ENCODE data around the gene UBAP1.
"Not testable (repeated sequence)": the region's sequence is repeated elsewhere in the genome, so short reads cannot be mapped to it uniquely, and the experiment has no call there.

The UBAP1 gene

DNA sequence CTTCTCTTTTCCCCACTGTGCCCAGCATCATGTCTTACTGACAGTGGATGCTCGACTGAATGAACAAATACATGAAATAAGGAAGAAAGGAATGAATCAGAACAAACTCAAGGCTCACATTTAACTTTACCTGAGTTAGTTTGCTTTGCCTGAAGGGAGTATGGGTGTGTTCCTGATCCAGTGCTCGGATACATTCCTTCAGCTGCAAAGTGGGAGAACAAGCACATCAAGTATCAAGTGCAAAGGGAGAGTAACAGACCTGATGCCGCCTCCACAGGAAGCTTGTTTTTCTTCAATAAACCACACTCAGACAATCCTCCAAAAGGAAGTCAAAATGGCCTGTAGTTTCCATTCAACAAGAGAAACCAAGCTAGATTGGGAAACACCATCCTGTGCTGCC lies 84.1 kb downstream of the UBAP1 start:
- no peak for DNase-seq (ENCODE audit: low read depth)

DNA sequence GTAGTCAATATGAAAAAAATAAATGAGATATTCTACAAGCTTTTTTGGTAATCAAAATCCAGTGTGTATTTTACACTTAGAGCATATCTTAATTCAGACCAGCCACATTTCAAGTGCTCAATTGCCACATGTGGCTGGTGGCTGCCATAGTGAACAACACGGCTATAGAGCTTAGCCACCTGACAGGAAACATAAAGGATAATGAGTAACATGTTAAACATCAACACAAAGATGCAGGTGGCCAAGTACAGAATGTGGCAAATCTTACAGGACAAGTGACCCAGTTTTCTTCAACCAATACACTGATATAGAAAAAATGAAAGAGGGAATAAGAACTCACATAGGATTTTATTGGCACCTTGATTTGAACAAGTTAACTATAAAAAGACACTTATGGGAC lies 88.8 kb downstream of the UBAP1 start:
- DNase-seq (ENCODE audit: low read depth) = no peak

DNA sequence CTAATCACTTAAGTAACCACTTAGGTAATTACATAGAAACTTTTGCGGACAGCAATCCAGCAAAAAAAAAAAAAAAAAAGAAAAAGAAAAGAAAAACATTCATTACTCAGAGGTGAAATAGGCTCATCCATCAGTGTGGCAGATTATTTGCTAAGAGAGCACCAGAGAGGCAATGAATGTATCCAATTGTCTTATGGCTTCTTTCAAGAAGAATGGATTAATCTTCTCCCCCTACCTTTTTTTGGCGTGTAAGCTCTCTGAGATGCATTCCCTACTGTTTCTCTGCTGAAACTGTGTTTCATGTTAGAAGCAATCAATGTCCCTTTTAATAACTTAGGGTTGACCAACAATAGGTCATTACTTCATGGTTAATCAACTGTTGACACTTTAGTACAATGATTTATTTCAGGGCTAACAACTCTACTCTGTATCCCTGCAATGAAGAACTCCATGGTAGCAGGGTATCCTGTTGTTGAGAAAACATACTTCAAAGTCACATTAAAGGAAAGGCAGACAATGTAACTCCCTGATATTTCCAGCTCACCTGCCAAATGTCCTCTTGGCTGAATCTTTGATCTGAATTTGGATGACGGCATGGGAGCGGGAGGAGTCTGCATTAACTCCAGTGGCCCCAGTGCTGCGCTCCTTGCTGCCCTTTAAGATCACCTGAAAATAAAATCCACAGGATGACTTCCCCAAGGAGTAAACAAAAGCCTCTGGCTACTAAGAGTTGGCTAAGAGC lies 92.6 kb downstream of the UBAP1 start:
- no peak for DNase-seq (ENCODE audit: low read depth)

DNA sequence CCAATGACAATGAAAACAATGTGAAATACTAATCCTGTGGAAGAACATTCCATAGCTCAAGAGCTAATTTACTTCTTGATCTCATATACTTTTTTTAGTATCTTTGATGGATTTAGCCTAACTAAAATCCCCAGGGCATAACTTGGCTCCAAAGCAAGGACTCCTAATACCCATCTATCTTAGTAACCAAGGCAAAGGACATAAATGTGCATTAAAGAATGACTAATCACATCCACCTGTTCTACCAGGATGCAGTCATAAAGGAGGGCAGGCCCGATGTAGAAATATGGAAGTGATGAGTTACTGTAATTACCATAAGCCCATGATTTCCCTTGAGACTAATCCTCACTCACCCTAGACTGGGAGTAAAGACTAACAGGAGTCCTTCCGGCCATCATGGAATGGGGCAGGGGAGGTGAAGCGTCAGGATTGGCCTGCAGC lies 93.3 kb downstream of the UBAP1 start:
- DNase-seq (ENCODE audit: low read depth) = no peak

DNA sequence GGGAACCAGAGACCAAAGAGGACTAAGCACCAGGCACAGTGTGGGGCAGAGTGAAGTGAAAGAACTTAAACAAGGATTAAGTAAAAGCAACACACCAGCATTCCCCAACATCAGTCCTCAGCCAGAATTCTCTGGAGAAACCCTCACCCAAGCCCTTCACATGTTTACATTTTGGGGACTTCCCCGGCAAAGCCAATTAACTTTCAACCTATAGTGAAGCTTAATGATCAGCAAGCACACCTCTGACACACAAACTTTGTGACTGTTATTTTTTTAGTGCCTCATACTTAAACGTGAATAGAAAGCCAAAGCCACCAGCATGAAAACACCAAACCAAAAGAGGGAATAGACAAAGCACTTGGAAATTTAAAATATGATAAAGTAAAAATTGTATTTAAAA lies 94.7 kb downstream of the UBAP1 start:
- not testable (repeated sequence) for DNase-seq (ENCODE audit: low read depth)

DNA sequence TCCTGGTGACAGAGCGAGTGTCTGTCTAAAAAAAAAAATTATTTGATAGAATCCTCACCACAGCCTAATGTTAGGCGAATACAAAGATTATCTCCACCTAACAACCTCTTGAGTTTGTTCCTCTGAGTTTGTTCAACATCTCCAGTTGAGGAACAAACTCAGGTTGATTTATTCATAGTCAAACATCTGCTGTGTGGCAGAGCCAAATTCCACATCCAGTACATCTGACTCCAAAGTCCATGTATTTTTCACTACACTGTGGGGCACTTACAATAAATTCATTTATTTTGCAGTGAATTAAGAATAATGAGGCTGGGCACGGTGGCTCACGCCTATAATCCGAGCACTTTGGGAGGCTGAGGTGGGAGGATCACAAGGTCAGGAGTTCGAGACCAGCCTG lies 97.0 kb downstream of the UBAP1 start:
- no peak for DNase-seq (ENCODE audit: low read depth)

DNA sequence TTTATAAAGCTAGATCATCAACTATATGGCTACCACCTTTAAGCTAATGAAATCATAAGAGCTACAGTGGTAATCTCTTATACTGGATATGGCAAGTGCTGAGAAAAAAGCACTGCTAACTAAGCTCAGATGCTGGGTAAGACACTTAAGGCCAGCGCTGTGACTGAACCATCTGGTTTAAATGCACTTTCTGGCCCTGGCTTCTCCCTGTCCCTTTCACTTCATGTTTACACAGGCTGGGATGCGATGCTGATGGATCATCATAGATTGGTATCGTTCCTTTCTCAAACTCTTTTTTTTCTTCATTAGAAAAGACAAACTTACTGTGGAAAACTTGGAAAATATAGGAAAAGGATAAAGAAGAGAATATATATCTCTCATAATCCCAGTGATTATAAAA lies 97.9 kb downstream of the UBAP1 start:
- DNase-seq (ENCODE audit: low read depth) = no peak

DNA sequence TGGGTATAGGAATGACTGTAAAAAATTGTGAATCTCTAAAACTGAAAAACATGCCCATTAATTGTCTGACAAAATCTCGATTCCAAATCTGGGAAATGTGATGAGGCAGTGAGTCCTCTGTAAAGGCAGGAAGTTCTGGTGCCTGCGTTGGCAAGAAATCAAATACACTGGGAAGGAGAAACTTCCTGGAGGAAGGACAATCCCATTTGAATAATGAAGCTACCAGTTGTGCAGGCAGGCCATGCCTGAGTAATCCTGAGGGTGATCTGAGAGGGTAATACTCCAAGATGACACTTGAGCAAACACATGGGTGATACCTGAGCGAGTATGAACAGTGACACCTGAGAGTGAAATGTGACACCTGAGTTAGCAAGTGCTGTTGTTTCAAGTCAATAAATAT lies 100.6 kb downstream of the UBAP1 start:
- DNase-seq (ENCODE audit: low read depth) = no peak

DNA sequence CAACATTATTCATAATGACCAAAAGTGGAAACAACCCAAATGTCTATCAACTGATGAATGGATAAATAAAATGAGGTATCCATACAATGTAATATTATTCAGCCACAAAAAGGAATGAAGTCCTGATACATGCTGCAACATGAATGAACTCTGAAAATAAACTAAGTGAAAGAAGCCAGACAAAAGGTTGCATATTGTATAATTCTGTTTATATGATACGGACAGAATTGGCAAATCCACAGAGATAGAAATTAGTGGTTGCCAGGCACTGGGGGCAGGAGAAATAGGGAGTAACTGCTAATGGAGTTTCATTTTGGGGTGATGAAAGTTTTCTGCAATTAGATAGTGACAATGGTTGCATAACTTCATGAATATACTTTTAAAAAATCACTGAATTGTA lies 103.3 kb downstream of the UBAP1 start:
- no peak for DNase-seq (ENCODE audit: low read depth)

DNA sequence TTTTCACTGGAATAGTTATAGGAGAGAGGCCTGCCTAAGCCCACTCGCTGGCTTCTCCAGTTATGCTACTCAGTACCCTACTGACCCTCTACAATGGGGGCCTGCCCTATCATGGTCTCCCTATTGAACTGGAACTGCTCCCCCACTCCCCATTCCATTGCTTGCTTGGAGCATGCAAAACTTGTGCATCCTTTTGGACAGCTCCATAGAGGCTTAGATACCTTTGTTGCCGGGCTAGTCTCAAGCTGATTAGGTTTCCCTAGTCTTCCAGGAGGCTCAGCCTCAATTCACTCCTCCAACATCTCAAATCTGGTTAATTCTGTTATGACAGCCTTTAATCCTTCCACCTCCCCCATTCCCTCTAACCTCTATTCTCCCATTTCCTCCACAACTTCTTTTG lies 110.3 kb downstream of the UBAP1 start:
- no peak for DNase-seq (ENCODE audit: low read depth)

DNA sequence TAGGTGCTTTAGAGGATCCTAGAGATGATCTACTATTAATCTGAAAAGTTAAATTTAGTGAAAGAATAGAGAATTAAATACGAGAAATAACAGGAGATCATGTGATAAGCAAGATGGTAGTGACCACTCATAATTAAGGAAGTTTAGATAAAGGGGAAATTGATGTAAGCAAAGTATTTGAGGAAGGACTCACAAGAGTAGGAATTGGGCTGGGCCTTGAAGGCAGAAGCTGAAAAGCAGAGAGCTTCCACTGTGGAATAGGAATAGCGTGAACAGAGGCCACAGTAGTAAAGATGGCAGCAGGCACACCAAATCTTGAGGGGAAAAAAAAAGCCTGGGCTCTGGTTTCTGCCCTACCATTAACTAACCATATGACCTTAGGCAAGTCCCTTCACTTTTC lies 112.2 kb downstream of the UBAP1 start:
- no peak for DNase-seq (ENCODE audit: low read depth)

DNA sequence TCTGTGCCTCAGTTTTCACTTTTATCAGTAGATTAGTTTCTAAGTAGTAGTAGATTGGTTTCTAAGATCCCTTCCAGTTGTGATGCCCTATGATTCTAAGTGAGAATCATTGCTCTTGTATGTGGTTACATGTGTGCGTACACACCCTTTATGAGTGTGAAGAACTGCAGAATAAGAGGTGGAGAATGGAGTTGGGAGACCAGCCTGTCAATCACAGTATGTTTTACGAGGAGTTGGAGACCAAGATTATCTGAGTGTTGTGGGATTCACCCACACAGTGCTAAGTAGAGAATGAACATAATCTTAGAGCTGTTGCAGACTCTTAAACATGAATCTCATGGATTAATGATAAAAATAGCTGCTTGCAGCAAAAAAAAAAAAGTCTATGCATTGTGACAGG lies 112.6 kb downstream of the UBAP1 start:
- DNase-seq (ENCODE audit: low read depth) = no peak

DNA sequence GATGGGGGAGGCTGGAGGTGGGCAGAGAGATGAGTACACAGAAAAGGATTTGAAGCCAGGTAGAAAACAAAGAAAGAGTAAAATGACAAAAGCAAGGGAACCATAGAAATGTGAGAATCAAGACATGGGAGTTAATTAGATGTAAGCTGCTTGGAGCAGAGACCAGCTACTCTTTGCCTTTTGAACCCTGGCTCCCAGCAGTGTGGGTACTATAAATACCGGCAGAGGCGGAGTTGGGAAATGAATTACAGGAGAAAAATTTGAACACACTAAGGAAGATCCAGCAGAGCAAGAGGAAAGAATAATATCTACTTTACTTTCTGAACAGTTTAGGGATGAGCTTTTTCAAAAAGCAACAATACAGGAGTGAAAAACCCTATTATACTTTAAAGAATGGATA lies 113.7 kb downstream of the UBAP1 start:
- no peak for DNase-seq (ENCODE audit: low read depth)

DNA sequence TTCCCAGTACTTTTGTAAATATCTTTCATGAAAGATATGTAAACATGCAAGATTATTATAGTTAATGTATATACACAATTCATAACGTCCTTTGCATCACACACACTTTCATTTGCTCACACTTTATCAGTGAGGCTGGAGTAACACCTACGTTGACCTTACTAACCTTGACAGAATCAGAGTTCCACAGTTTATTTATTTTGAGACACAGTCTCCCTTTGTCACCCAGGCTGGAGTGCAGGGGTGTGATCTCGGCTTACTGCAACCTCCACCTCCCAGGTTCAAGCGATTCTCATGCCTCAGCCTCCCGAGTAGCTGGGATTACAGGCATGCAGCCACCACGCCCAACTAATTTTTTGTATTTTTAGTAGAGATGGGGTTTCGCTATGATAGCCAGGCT lies 122.2 kb downstream of the UBAP1 start:
- DNase-seq (ENCODE audit: low read depth) = not testable (repeated sequence)

Data from activated T-helper 1 cell treated with Interleukin-2 at 50 U/mL for 16 hours (primary cell).